Right hindlimb (tissue), 1 donor: Measurements from ENCODE around the gene B4GALNT4.

Source experiments
- DNase-seq: peaks from one replicate; pipeline ENCODE4 v3.0.0-alpha.2; 2018

The B4GALNT4 gene

DNA sequence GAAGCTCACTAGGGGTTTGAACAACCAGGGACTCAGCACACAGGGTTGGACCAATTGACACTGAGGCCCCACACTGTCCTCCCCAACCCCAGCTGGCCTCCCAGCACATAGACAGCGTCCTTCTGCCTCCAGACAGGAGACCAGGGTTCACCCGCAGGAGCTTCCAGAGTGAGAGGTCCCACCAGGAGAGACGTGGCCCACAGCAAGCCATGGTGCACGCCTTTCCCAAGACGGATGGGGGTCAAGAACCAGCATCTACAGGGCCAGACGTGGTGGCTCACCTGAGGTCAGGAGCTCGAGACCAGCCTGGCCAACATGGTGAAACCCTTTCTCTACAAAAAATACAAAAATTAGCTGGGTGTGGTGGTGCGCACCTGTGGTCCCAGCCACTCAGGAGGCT, 57.6 kb downstream of the B4GALNT4 start:
- DNase-seq, result no peak

GRCh38 chr11:428295-428694, 59.0 kb downstream of the B4GALNT4 start:
- no peak for DNase-seq

GRCh38 chr11:429391-429790, 60.1 kb downstream of the B4GALNT4 start:
- DNase-seq, result no peak

- DNase-seq, result no peak
Observed at GRCh38 chr11:429931-430456, 60.7 kb downstream of the B4GALNT4 start.
